NB4 (cell line): ENCODE measurements around the gene HLTF.

Source experiments
- POLR2A ChIP-seq: IDR thresholded peaks from 2 replicates; pipeline ENCODE4 v1.6.1; 2011; ENCODE audit warnings: mild to moderate bottlenecking; ENCODE audit not compliant: insufficient read length; ENCODE audit errors: extremely low read depth
- TF ChIP-seq, protein P1 (sequence below): IDR thresholded peaks from one replicate; pipeline ENCODE4 v1.5.1; 2012; ENCODE audit warnings: low read depth, low read length
- TF ChIP-seq, protein P2 (sequence below): IDR thresholded peaks from 2 replicates; pipeline ENCODE4 v1.6.1; 2011; ENCODE audit warnings: low read depth, low read length

DNA sequence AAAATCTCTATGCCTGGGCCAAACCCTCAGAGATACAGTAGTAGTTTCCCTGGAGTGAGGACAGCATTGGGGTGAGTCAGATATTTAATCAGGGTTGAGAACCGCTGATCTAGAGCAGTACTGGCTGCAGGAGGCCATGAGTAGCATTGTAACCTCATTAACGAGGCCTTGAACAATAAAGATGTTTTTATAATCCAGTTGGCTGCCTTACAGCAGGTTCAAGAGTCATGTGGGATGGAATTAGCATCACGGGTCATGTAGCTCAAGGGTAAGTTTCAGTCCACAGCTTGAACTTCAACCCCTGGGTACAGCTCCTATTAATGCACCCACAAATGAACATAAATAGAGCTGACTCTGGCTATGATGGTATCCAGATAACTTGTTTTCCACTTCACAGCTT is 48.2 kb upstream of the HLTF start:
- TF ChIP-seq, protein P1, sequence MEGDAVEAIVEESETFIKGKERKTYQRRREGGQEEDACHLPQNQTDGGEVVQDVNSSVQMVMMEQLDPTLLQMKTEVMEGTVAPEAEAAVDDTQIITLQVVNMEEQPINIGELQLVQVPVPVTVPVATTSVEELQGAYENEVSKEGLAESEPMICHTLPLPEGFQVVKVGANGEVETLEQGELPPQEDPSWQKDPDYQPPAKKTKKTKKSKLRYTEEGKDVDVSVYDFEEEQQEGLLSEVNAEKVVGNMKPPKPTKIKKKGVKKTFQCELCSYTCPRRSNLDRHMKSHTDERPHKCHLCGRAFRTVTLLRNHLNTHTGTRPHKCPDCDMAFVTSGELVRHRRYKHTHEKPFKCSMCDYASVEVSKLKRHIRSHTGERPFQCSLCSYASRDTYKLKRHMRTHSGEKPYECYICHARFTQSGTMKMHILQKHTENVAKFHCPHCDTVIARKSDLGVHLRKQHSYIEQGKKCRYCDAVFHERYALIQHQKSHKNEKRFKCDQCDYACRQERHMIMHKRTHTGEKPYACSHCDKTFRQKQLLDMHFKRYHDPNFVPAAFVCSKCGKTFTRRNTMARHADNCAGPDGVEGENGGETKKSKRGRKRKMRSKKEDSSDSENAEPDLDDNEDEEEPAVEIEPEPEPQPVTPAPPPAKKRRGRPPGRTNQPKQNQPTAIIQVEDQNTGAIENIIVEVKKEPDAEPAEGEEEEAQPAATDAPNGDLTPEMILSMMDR: no peak
- TF ChIP-seq, protein P2, sequence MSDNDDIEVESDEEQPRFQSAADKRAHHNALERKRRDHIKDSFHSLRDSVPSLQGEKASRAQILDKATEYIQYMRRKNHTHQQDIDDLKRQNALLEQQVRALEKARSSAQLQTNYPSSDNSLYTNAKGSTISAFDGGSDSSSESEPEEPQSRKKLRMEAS: no peak
- no peak for TF ChIP-seq POLR2A
